Testis (tissue), 3 donors: ENCODE measurements around the gene ITIH1. TPM values are rescaled to one million over a fixed set of nuclear protein-coding genes. Genes with fewer than 3 reads are reported as not detected.

Experiments used
- DNase-seq: peaks from one replicate; pipeline ENCODE4 v3.0.0-alpha.2; 2019
- H3K27ac ChIP-seq, 2 donors: fragments of 200-600 bp; sonication (generic); one replicate each; pipeline ENCODE4 v1.5.1; 2019
- H3K27me3 ChIP-seq: fragments of 200-600 bp; sonication (generic); one replicate; pipeline ENCODE4 v1.5.1; 2019
- H3K36me3 ChIP-seq: fragments of 200-600 bp; sonication (generic); one replicate; pipeline ENCODE4 v1.5.1; 2017; ENCODE audit warnings: low read depth; ENCODE audit errors: missing control alignments
- H3K4me1 ChIP-seq: fragments of 200-600 bp; sonication (generic); one replicate; pipeline ENCODE4 v1.5.1; 2019
- H3K4me3 ChIP-seq, 2 donors: fragments of 200-600 bp; sonication (generic); one replicate each; pipeline ENCODE4 v1.5.1; 2017 to 2019
- H3K9me3 ChIP-seq: fragments of 200-600 bp; sonication (generic); one replicate; pipeline ENCODE4 v1.5.1; 2017
- POLR2A ChIP-seq: fragments of 450-650 bp; IDR thresholded peaks from one replicate; pipeline ENCODE4 v1.6.1; 2017; ENCODE audit warnings: antibody characterized with exemption, mild to moderate bottlenecking, moderate library complexity
- WGBS, 2 donors: methylation state at CpG; one replicate each; pipeline ENCODE4 v1.1.5; 2018; 5-methylcytosine and 5-hydroxymethylcytosine counted together
- intact Hi-C: fragments of 100-400 bp; cut with DNase I; formaldehyde crosslinking; loops from one replicate; pipeline ENCODE4 v1.15.1; 2023; ENCODE audit warnings: low total_unique reads
- polyA plus RNA-seq: library from polyadenylated mRNA; stranded (reverse); fragments of 350-450 nt; fragmentation: Illumina TruSeq; extraction: RNeasy Lipid Tissue Mini Kit (QIAGEN cat#74804); gene quantifications from one replicate; pipeline ENCODE4 v1.2.3, GENCODE V29; 2014; ENCODE audit warnings: low read depth, low replicate concordance; ENCODE audit not compliant: insufficient read depth
- total RNA-seq, 2 donors: library from RNA; depleted of rRNA; stranded (reverse); fragments of >200 nt; gene quantifications; one replicate each; pipeline ENCODE4 v1.2.3, GENCODE V29; 2016
- TF ChIP-seq, protein P1 (sequence below), 3 experiments: fragments of 450-650 bp in 2 of 3; fragments of 200-600 bp in 1 of 3; sonication (generic) in 1 of 3; IDR thresholded peaks; one replicate each; pipeline ENCODE4 v1.5.1; 2016 to 2019; ENCODE audit warnings: antibody characterized with exemption in 3 of 3, mild to moderate bottlenecking in 2 of 3, moderate library complexity in 1 of 3

The ITIH1 gene
- total and polyA plus RNA-seq, 3 donors from 2014 or later, result 1.8 to 3.5 (median 2.9) TPM

DNA sequence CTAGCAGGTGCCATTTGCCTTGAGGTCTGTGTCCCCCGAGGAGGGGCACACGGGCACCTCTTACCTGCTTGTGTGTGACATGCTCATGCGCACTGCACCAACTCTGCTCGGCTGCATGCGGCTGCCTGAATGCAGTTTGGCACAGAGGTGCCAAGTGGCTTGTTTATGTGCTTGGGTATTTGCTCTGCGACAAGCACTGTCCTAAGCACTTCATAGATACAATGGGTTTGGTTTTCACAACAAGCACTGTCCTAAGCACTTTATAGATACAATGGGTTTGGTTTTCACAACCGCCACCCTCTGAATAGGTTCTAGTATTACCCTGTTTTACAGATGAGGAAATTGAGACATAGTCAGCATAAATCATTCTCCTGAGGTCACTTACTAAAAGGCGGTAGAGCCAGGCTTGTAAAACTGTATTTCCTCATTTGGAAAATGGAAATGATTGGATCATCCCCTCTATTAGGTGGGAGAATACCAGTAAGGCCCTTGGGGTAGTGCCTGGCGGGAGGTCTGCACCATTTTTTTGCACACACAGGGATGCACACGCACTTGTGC is 52.6 kb downstream of the ITIH1 start:
- no peak for DNase-seq
- no peaks in the 10 kb centered on the region for H3K36me3 ChIP-seq
- no peaks in the 10 kb centered on the region for H3K4me1 ChIP-seq
- no peak overlapping the region for H3K4me3 ChIP-seq
- TF ChIP-seq, protein P1, sequence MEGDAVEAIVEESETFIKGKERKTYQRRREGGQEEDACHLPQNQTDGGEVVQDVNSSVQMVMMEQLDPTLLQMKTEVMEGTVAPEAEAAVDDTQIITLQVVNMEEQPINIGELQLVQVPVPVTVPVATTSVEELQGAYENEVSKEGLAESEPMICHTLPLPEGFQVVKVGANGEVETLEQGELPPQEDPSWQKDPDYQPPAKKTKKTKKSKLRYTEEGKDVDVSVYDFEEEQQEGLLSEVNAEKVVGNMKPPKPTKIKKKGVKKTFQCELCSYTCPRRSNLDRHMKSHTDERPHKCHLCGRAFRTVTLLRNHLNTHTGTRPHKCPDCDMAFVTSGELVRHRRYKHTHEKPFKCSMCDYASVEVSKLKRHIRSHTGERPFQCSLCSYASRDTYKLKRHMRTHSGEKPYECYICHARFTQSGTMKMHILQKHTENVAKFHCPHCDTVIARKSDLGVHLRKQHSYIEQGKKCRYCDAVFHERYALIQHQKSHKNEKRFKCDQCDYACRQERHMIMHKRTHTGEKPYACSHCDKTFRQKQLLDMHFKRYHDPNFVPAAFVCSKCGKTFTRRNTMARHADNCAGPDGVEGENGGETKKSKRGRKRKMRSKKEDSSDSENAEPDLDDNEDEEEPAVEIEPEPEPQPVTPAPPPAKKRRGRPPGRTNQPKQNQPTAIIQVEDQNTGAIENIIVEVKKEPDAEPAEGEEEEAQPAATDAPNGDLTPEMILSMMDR (IDR thresholded peaks at IDR 0.05), result no peak
- no peak for TF ChIP-seq POLR2A
- no peaks in the 10 kb centered on the region for H3K9me3 ChIP-seq
- H3K27ac ChIP-seq, result no peak overlapping the region
- no peaks in the 10 kb centered on the region for H3K27me3 ChIP-seq
- intact Hi-C loops, result no loop called here
- 93 to 100% methylated on average over 5 to 10 of the region's 10 CpGs for WGBS, 2 donors

DNA sequence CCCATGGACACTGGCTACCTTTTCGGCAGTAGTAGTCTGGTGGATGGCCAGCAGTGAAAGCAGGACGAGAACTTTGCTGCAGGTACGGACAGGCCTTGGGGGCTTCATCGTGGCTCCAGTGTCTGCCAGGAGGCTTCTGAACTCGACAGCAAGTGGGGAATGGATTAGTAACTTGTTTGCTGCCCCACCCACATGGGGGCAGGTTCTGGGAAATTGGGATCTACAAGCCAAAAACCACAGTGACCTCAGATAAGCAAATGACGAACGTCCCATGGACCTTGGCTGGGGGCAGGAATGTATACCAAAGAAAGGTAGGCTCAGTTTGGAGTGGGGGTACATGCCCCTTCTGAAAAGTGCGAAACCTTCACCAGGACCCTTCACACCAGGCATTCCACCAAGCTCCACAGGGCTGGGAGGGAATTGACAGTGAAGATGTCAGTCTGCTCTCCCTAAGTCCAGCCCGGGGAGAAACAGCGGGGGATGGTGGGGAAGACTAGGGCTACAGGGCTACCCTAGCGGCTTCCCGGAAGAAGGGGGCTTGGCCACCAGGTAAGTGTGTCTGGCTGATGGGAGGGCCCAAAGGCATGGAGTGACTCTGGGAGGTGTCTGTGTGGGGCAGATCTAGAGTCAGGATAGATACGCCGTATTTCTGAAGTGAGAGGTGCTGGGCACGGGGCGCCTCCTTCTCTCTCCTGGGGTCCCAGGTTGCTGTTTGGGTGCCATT is 53.3 kb downstream of the ITIH1 start, which contains the start of gene ITIH4:
TSS of gene ITIH4 (minus strand) at position 138 of the 724 bp plus-strand sequence. CDS start at position 108, 30 bp downstream.
- H3K36me3 ChIP-seq, result no peaks in the 10 kb centered on the region
- WGBS, 2 donors, result 79 to 85% methylated on average over 16 of the region's 16 CpGs
- H3K9me3 ChIP-seq, result no peaks in the 10 kb centered on the region
- intact Hi-C loops, result no loop called here
- no peak within 1 kb of the TSS for H3K4me3 ChIP-seq
- DNase-seq, result no peak
- TF ChIP-seq, protein P1 (IDR thresholded peaks at IDR 0.05), result no peak
- no peak for TF ChIP-seq POLR2A
- H3K27me3 ChIP-seq, result no peaks in the 10 kb centered on the region
- no peaks in the 10 kb centered on the region for H3K4me1 ChIP-seq
- H3K27ac ChIP-seq, result no peak within 1 kb of the TSS

DNA sequence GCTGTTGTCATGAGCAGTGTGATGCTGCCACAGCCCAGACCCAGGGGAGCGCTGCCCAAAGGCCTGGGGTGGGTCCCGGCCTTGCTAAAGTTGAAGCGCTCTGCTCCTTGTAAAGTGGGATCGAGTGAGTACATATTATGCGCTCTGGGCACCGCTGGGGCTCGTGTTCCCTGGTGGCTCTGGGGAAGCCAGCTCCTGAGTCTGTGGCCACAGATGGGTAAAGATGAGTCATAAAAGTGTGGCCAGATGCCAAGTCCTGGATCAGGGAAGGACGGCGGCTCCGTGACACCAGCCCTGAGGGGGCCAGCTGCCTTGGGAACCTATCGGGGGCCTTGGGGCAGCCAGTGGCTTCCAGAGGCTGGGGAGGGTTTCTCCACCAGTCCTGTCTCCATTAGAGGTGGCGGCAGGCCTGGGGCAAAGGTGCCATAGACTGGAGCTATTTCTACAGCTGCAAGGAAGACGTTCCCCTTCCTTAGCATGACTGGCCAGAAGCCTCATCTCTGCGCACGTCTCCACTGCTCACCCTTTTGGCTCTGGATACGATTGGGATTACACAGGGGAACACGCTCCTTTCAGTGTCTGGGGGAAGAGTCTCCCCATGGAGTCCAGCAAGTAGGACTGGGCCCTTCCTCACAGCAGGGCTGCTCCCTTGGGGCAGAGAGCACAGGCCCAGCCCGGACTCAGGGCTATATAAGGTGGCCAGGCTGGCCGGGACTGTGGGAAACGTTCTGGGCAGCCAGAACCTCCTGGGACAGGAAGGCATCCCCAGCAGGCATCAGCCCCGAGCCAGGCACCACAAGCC is 54.3 kb downstream of the ITIH1 start:
- Histone ChIP-seq H3K36me3 (no peaks in the 10 kb centered on the region), H3K27me3 (no peaks in the 10 kb centered on the region), H3K4me3 (no peak overlapping the region), H3K27ac (no peak overlapping the region), H3K9me3 (no peaks in the 10 kb centered on the region), H3K4me1 (no peaks in the 10 kb centered on the region)
- TF ChIP-seq, protein P1 (IDR thresholded peaks at IDR 0.05), result no peak
- no peak for TF ChIP-seq POLR2A
- intact Hi-C loops, result no loop called here
- 54 to 55% methylated on average over 17 to 20 of the region's 21 CpGs for WGBS, 2 donors
- no peak for DNase-seq

DNA sequence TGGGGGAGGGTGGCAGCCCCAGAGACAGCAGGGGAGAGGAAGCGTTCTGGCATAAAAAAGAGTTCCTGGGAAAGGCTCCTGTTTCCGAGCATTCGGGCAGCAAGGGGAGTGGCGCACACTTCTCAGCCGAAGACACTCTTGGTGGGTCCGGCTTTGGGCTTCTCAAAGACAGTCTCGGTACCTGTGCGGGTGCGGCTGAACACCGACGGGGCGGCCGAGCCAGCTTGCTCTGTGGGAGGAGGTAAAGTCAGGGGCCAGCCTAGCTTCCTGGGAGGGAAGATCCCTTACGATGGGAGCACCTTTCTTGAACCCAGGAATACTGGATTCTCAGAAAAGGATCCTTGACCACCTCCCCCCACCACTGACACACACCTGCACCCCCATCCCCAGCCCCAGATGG is 55.8 kb downstream of the ITIH1 start:
- H3K36me3 ChIP-seq, result no peaks in the 10 kb centered on the region
- intact Hi-C loops, result no loop called here
- no peak overlapping the region for H3K4me3 ChIP-seq
- H3K4me1 ChIP-seq, result no peaks in the 10 kb centered on the region
- no peaks in the 10 kb centered on the region for H3K27me3 ChIP-seq
- no peak for DNase-seq
- TF ChIP-seq, protein P1 (IDR thresholded peaks at IDR 0.05), result no peak
- TF ChIP-seq POLR2A, result no peak
- no peaks in the 10 kb centered on the region for H3K9me3 ChIP-seq
- WGBS, 2 donors, result 85 to 98% methylated on average over 14 of the region's 14 CpGs
- H3K27ac ChIP-seq, result no peak overlapping the region
